B cell (primary cell): ENCODE data around the gene CRACR2A. TPM values are rescaled to one million over a fixed set of nuclear protein-coding genes. Genes with fewer than 3 reads are reported as not detected.

Experiments used
- ATAC-seq: fragments of 200-7000 bp; cut with Tn5 transposase; one replicate; pipeline ENCODE4 v1.10.0; 2021; ENCODE audit warnings: low read depth, mild to moderate bottlenecking, moderate number of reproducible peaks, moderate library complexity
- CTCF ChIA-PET: fragments of 350-600 bp; sonication (Branson Sonifier 250); formaldehyde crosslinking; loops from one replicate; lab custom pipeline; 2021; ENCODE audit warnings: antibody characterized with exemption, inconsistent platforms; lab: Charles Lee
- POLR2A ChIA-PET: fragments of 350-600 bp; sonication (Branson Sonifier 250); formaldehyde crosslinking; loops from one replicate; lab custom pipeline; 2021; ENCODE audit warnings: antibody characterized with exemption; lab: Charles Lee
- DNase-seq: peaks from one replicate; pipeline ENCODE4 v3.0.0; 2013
- H2AFZ ChIP-seq: 2 replicates; pipeline ENCODE4 v1.6.1; 2012; ENCODE audit warnings: mild to moderate bottlenecking, low read depth, low read length; ENCODE audit not compliant: insufficient read depth, poor library complexity, severe bottlenecking
- H3K27ac ChIP-seq, 2 donors: 1 replicate in 1 of 2; 2 replicates in 1 of 2; pipeline ENCODE4 v1.5.1; 2012 to 2013; ENCODE audit warnings: low read length in 2 of 2, mild to moderate bottlenecking in 2 of 2, moderate library complexity in 1 of 2
- H3K27me3 ChIP-seq, 4 experiments: fragments of 200-600 bp in 1 of 4; sonication (generic) in 1 of 4; replicated peaks in 1 of 4; 1 replicate in 2 of 4; 2 replicates in 2 of 4; pipeline versions ENCODE4 v1.6.1 to v1.7.0; 2013 to 2016; ENCODE audit warnings: low read length in 3 of 4, mild to moderate bottlenecking in 2 of 4, mixed read lengths in 1 of 4, moderate library complexity in 1 of 4; ENCODE audit not compliant: insufficient read depth in 4 of 4, control insufficient read depth in 3 of 4; ENCODE audit errors: control extremely low read depth in 1 of 4
- H3K36me3 ChIP-seq, 2 experiments: replicated peaks in 1 of 2; 1 replicate in 1 of 2; 2 replicates in 1 of 2; pipeline versions ENCODE4 v1.6.1 to v1.7.1; 2013; ENCODE audit warnings: low read length in 1 of 2; ENCODE audit not compliant: insufficient read depth in 2 of 2, control insufficient read depth in 1 of 2; ENCODE audit errors: control extremely low read depth in 1 of 2, extremely low read depth in 1 of 2
- H3K4me1 ChIP-seq, 2 donors: fragments of 200-600 bp in 1 of 2; sonication (generic) in 1 of 2; 1 replicate in 1 of 2; 2 replicates in 1 of 2; pipeline versions ENCODE4 v1.5.1 to v1.6.1; 2013 to 2017; ENCODE audit warnings: low read length in 2 of 2; ENCODE audit not compliant: control insufficient read depth in 2 of 2, insufficient read depth in 2 of 2
- H3K4me2 ChIP-seq: replicated peaks from 2 replicates; pipeline ENCODE3; 2012; ENCODE audit warnings: mild to moderate bottlenecking, low read depth, low read length; ENCODE audit not compliant: poor library complexity, severe bottlenecking
- H3K4me3 ChIP-seq, 5 experiments: fragments of 200-600 bp in 1 of 5; sonication (generic) in 1 of 5; 1 replicate in 3 of 5; 2 replicates in 2 of 5; pipeline versions ENCODE4 v1.5.1 to v1.7.0; 2011 to 2016; ENCODE audit warnings: low read length in 4 of 5, mild to moderate bottlenecking in 4 of 5, low read depth in 2 of 5, control low read depth in 1 of 5, moderate library complexity in 1 of 5; ENCODE audit not compliant: insufficient read depth in 1 of 5; ENCODE audit errors: control extremely low read depth in 1 of 5, extremely low read depth in 1 of 5
- H3K79me2 ChIP-seq: fragments of 200-600 bp; sonication (generic); one replicate; pipeline ENCODE4 v1.6.0; 2016; ENCODE audit warnings: low read length; ENCODE audit not compliant: control insufficient read depth, insufficient read depth
- H3K9ac ChIP-seq: fragments of 200-600 bp; sonication (generic); 2 replicates; pipeline ENCODE4 v1.6.1; 2017; ENCODE audit warnings: mild to moderate bottlenecking, low read length, moderate library complexity
- H3K9me3 ChIP-seq, 3 donors: one replicate each; pipeline versions ENCODE4 v1.6.1 to v1.7.1; 2013; ENCODE audit warnings: low read length in 2 of 3; ENCODE audit not compliant: control insufficient read depth in 2 of 3, insufficient read depth in 1 of 3; ENCODE audit errors: control extremely low read depth in 1 of 3
- H4K20me1 ChIP-seq: 2 replicates; pipeline ENCODE4 v1.6.0; 2012; ENCODE audit warnings: mild to moderate bottlenecking, low read length; ENCODE audit not compliant: insufficient read depth, control insufficient read depth, poor library complexity, severe bottlenecking
- H3K27ac Mint-ChIP-seq: one replicate; pipeline ENCODE4 v1.8.0; 2021; ENCODE audit warnings: mixed read lengths
- H3K27me3 Mint-ChIP-seq: one replicate; pipeline ENCODE4 v1.8.0; 2021; ENCODE audit warnings: mixed read lengths
- H3K4me1 Mint-ChIP-seq: one replicate; pipeline ENCODE4 v1.8.0; 2021; ENCODE audit warnings: mixed read lengths
- H3K4me3 Mint-ChIP-seq: one replicate; pipeline ENCODE4 v1.8.0; 2021; ENCODE audit warnings: mixed read lengths
- H3K9me3 Mint-ChIP-seq: one replicate; pipeline ENCODE4 v1.8.0; 2022; ENCODE audit warnings: mixed read lengths; ENCODE audit not compliant: insufficient read depth
- EZH2 ChIP-seq: IDR thresholded peaks from 2 replicates; pipeline ENCODE4 v1.6.1; 2012; ENCODE audit warnings: borderline replicate concordance, low read depth, mild to moderate bottlenecking, moderate library complexity, low read length; ENCODE audit not compliant: insufficient read depth, poor library complexity, severe bottlenecking
- WGBS: methylation state at CpG from one replicate; pipeline ENCODE4 v1.1.5; 2013; ENCODE audit warnings: missing lambda C conversion rate; ENCODE audit not compliant: insufficient coverage; 5-methylcytosine and 5-hydroxymethylcytosine counted together
- intact Hi-C: fragments of 100-400 bp; cut with micrococcal nuclease; formaldehyde crosslinking; loops from one replicate; pipeline ENCODE4 v1.10.0; 2022
- polyA plus RNA-seq: library from polyadenylated mRNA; depleted of rRNA; stranded (reverse); fragments of >200 nt; gene quantifications from 2 replicates; pipeline ENCODE4 v1.2.3, GENCODE V29; 2012
- total RNA-seq, 2 donors: library from RNA; stranded (reverse); fragments of 120-200 nt in 1 of 2; gene quantifications; 1 replicate in 1 of 2; 2 replicates in 1 of 2; pipeline versions ENCODE4 v1.2.3 to v1.2.4, GENCODE V29; 2013 to 2022
- TF ChIP-seq, protein P1 (sequence below): fragments of 200-600 bp; IDR thresholded peaks from one replicate; pipeline ENCODE4 v1.8.0; 2022; ENCODE audit warnings: antibody characterized with exemption, mild to moderate bottlenecking

CRACR2A gene
- total and polyA plus RNA-seq, 2 donors (not counting 1 experiment from before 2014, with no cell fraction given) = 15.2 to 26.1 TPM

DNA sequence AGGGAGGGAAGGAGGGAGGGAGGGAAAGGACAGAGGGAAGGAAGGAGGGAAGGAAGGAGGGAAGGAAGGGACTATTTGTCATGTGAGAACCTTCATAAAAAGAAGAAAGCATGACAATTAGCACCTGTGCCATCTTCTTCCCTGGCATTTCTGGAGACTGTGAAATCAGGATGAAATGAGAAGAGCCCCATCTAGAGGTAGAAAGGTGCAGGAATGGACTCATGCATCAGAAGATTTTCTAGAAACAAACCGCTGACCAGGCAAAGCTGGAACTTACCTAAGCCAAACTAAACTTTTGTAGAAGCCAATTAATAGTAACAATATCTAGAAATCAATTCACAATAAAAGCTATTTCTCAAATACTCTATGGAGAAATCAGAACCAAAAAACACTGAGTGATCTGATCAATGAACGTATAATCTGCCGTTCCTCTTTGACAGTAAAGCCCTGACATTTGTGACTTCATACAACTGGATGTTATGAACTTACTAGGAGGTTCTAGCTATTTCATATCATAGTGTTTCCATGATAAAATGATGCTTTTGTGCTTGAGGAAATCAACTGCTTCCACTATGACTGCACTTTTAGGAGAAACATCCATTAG lies 24.4 kb upstream of the CRACR2A start:
- peak; percentile 52 for DNase-seq
- WGBS = no CpG with 5 or more reads among the region's 3 CpGs
- Mint-ChIP-seq H3K4me1 (no peaks in the 10 kb centered on the region), H3K27ac (no peak overlapping the region), H3K9me3 (no peaks in the 10 kb centered on the region), H3K4me3 (no peak overlapping the region), H3K27me3 (no peaks in the 10 kb centered on the region)
- Histone ChIP-seq H3K27ac (no peak overlapping the region), H3K4me2 (no peak overlapping the region), H2AFZ (no peak overlapping the region), H4K20me1 (no peaks in the 10 kb centered on the region), H3K9me3 (no peaks in the 10 kb centered on the region), H3K9ac (no peak overlapping the region), H3K79me2 (no peaks in the 10 kb centered on the region), H3K36me3 (no peaks in the 10 kb centered on the region), H3K4me3 (no peak overlapping the region), H3K27me3 (peaks cover 0 to 2% (median 0%) of the 10 kb centered on the region in 4 experiments), H3K4me1 (no peaks in the 10 kb centered on the region)
- ChIA-PET POLR2A (no interaction called here), CTCF (interaction anchor here (0.7 to 2.5 kb wide), 17 partner anchors 9 to 500 kb away, joined by 3 to 35 read pairs (median 3); no protein-coding TSS in a partner anchor)
- intact Hi-C loops = loop anchor here (1.0 kb wide), 1 partner anchor 119 kb away; no protein-coding TSS in a partner anchor
- no peak for ATAC-seq
- TF ChIP-seq, protein P1, sequence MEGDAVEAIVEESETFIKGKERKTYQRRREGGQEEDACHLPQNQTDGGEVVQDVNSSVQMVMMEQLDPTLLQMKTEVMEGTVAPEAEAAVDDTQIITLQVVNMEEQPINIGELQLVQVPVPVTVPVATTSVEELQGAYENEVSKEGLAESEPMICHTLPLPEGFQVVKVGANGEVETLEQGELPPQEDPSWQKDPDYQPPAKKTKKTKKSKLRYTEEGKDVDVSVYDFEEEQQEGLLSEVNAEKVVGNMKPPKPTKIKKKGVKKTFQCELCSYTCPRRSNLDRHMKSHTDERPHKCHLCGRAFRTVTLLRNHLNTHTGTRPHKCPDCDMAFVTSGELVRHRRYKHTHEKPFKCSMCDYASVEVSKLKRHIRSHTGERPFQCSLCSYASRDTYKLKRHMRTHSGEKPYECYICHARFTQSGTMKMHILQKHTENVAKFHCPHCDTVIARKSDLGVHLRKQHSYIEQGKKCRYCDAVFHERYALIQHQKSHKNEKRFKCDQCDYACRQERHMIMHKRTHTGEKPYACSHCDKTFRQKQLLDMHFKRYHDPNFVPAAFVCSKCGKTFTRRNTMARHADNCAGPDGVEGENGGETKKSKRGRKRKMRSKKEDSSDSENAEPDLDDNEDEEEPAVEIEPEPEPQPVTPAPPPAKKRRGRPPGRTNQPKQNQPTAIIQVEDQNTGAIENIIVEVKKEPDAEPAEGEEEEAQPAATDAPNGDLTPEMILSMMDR = peak; percentile 71
- TF ChIP-seq EZH2 = no peak

DNA sequence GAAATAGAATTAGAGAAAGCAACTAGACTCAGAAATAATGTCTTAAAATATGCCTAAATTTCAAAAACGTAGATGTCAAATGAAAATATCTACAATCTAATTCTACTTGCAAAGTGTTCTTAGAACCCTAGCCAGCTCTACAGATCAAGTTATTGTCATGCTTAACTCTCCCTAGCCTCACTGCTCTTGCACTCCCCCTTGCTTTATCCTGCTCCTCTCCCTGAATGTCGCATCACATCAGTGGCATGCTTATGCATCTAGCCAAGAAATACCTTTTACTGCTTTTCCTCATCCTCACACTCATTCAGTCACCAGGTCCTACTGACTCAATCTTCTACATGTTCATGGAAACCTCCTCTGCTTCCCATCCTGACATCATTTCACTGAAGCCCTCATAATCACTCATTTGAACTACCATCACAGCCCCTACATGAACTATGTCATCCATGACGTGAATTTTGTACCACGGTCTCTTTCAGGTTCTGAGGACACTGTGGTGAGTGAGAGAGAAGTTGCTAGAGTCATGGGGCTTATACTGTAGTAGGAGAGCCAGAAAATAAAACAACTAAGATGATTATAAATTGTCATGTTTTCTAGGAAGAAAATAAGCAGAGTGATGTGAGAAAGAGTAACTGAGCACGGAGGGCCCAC lies 22.6 kb upstream of the CRACR2A start:
- Mint-ChIP-seq H3K27ac (no peak overlapping the region), H3K27me3 (no peaks in the 10 kb centered on the region), H3K9me3 (no peaks in the 10 kb centered on the region), H3K4me1 (no peaks in the 10 kb centered on the region), H3K4me3 (no peak overlapping the region)
- Histone ChIP-seq H4K20me1 (no peaks in the 10 kb centered on the region), H2AFZ (no peak overlapping the region), H3K36me3 (no peaks in the 10 kb centered on the region), H3K79me2 (no peaks in the 10 kb centered on the region), H3K9ac (no peak overlapping the region), H3K27ac (no peak overlapping the region), H3K4me2 (no peak overlapping the region), H3K27me3 (peaks cover 0 to 2% (median 0%) of the 10 kb centered on the region in 4 experiments), H3K9me3 (no peaks in the 10 kb centered on the region), H3K4me1 (no peaks in the 10 kb centered on the region), H3K4me3 (no peak overlapping the region)
- intact Hi-C loops = no loop called here
- TF ChIP-seq EZH2 = no peak
- TF ChIP-seq, protein P1 = no peak
- CTCF ChIA-PET = interaction anchor here (1.4 to 2.5 kb wide), 2 partner anchors 475 kb away, joined by 5 to 35 read pairs; no protein-coding TSS in a partner anchor
- ATAC-seq = no peak
- 93% methylated on average over 3 of the region's 5 CpGs for WGBS
- POLR2A ChIA-PET = no interaction called here
- DNase-seq = no peak
